K562 (cell line): ENCODE measurements around the gene CD44. TPM values are rescaled to one million over a fixed set of nuclear protein-coding genes. Genes with fewer than 3 reads are reported as not detected.

ENCODE experiments used
- ATAC-seq: fragments of 200-7000 bp; cut with Tn5 transposase; 3 replicates; pipeline ENCODE4 v1.9.1; 2020; ENCODE audit warnings: moderate library complexity
- BruUV-seq: library from RNA; stranded (reverse); fragments of 400-500 nt; replicated peaks from 2 replicates; lab custom pipeline; 2021; lab: Mats Ljungman, UMichigan
- CTCF ChIA-PET: fragments of 300-600 bp; formaldehyde crosslinking; extraction: SDS; loops from one replicate; lab custom pipeline; 2021; ENCODE audit warnings: low intra/inter-chr PET ratio; lab: Yijun Ruan, JAX
- POLR2A ChIA-PET: fragments of 300-600, 350-650 bp; sonication (Branson Sonifier 250); formaldehyde crosslinking; extraction: SDS; loops from one replicate; lab custom pipeline; 2021; ENCODE audit warnings: antibody characterized with exemption, inconsistent platforms; lab: Yijun Ruan, JAX
- DNase-seq, 4 experiments: peaks; one replicate each; pipeline versions ENCODE4 v3.0.0 to v3.0.0-alpha.2; 2011 to 2018; ENCODE audit warnings: low spot score in 3 of 4, mixed read lengths in 3 of 4; ENCODE audit errors: extremely low read depth in 1 of 4
- FAIRE-seq: peaks from 2 replicates; lab custom pipeline; 2011; peaks lifted over from hg19 to GRCh38; lab: Jason Lieb, UNC
- H2AFZ ChIP-seq: 2 replicates; pipeline ENCODE4 v1.6.0; 2011; ENCODE audit warnings: low read depth, low read length, control low read depth, inconsistent platforms
- H3K27ac ChIP-seq: fragments of 200-600 bp; 3 replicates; pipeline ENCODE4 v1.8.0; 2011; ENCODE audit warnings: low read depth, mild to moderate bottlenecking, control low read depth, inconsistent platforms, low read length, moderate library complexity, mixed read lengths; ENCODE audit errors: extremely low read depth
- H3K27me3 ChIP-seq, 2 experiments: fragments of 300-600 bp in 1 of 2; 2 replicates in 1 of 2; 3 replicates in 1 of 2; pipeline versions ENCODE4 v1.6.0 to v1.8.0; 2011; ENCODE audit warnings: inconsistent platforms in 2 of 2, low read length in 2 of 2, mild to moderate bottlenecking in 1 of 2, mixed read lengths in 1 of 2, moderate library complexity in 1 of 2; ENCODE audit not compliant: control insufficient read depth in 2 of 2, insufficient read depth in 2 of 2
- H3K36me3 ChIP-seq: fragments of 300-600 bp; 3 replicates; pipeline ENCODE4 v1.8.0; 2011; ENCODE audit warnings: mild to moderate bottlenecking, low read length, inconsistent platforms; ENCODE audit not compliant: control insufficient read depth, insufficient read depth
- H3K4me1 ChIP-seq, 2 experiments: fragments of 200-600 bp in 1 of 2; replicated peaks in 1 of 2; 2 replicates in 1 of 2; 3 replicates in 1 of 2; pipeline versions ENCODE4 v1.5.1 to v1.8.0; 2011; ENCODE audit warnings: inconsistent platforms in 2 of 2, low read length in 2 of 2, mild to moderate bottlenecking in 1 of 2, mixed read lengths in 1 of 2, moderate library complexity in 1 of 2; ENCODE audit not compliant: control insufficient read depth in 2 of 2, insufficient read depth in 2 of 2
- H3K4me2 ChIP-seq: 2 replicates; pipeline ENCODE4 v1.6.1; 2011; ENCODE audit warnings: low read length, control low read depth, inconsistent platforms, mixed read lengths; ENCODE audit not compliant: insufficient read depth
- H3K4me3 ChIP-seq: fragments of 200-600 bp; sonication (generic), shearing (Covaris generic); 2 replicates; pipeline ENCODE4 v1.5.1; 2016; ENCODE audit warnings: control low read depth, inconsistent platforms
- H3K79me2 ChIP-seq: fragments of 200-600 bp; 3 replicates; pipeline ENCODE4 v1.8.0; 2011; ENCODE audit warnings: low read length, inconsistent platforms; ENCODE audit not compliant: control insufficient read depth, insufficient read depth
- H3K9ac ChIP-seq, 2 experiments: 2 replicates each; pipeline versions ENCODE4 v1.6.0 to v1.6.1; 2011; ENCODE audit warnings: low read depth in 2 of 2, low read length in 2 of 2, control low read depth in 1 of 2, inconsistent platforms in 1 of 2, mild to moderate bottlenecking in 1 of 2, mixed read lengths in 1 of 2; ENCODE audit not compliant: insufficient read depth in 1 of 2
- H3K9me1 ChIP-seq: one replicate; pipeline ENCODE4 v1.6.0; 2011; ENCODE audit warnings: inconsistent platforms, mild to moderate bottlenecking, low read length, moderate library complexity; ENCODE audit not compliant: control insufficient read depth, insufficient read depth
- H3K9me3 ChIP-seq: replicated peaks from 2 replicates; pipeline ENCODE4 v1.5.1; 2011; ENCODE audit warnings: low read depth, low read length, inconsistent platforms; ENCODE audit not compliant: control insufficient read depth, insufficient read depth
- H4K20me1 ChIP-seq: replicated peaks from 2 replicates; pipeline ENCODE4 v1.6.1; 2011; ENCODE audit warnings: low read length, inconsistent platforms, mixed read lengths; ENCODE audit not compliant: control insufficient read depth, insufficient read depth
- ATF6 ChIP-seq: sonication (generic); formaldehyde crosslinking; IDR thresholded peaks from 2 replicates; pipeline ENCODE4 v1.4.0; 2020; ENCODE audit warnings: mild to moderate bottlenecking, missing genetic modification reagents
- EP300 ChIP-seq: IDR thresholded peaks from 2 replicates; pipeline ENCODE4 v1.6.1; 2012; ENCODE audit warnings: low read length, improper control_type of control experiment
- FOS ChIP-seq: IDR thresholded peaks from 3 replicates; pipeline ENCODE4 v1.6.1; 2011; ENCODE audit not compliant: insufficient read length; ENCODE audit errors: extremely low read depth
- IRF9 ChIP-seq: fragments of 450-650 bp; IDR thresholded peaks from 2 replicates; pipeline ENCODE4 v1.6.1; 2016; ENCODE audit warnings: missing biosample characterization, missing genetic modification characterization
- KLF10 ChIP-seq: fragments of 250-450 bp; sonication (Bioruptor Pico); IDR thresholded peaks from 2 replicates; pipeline ENCODE4 v1.6.1; 2021; ENCODE audit warnings: matching md5 sums
- LEF1 ChIP-seq: fragments of 450-650 bp; IDR thresholded peaks from 2 replicates; pipeline ENCODE4 v1.6.1; 2016; ENCODE audit warnings: mild to moderate bottlenecking
- NCOA4 ChIP-seq: fragments of 450-650 bp; IDR thresholded peaks from 2 replicates; pipeline ENCODE4 v1.6.1; 2018; ENCODE audit warnings: mild to moderate bottlenecking; ENCODE audit not compliant: partially characterized antibody
- PCBP2 ChIP-seq: fragments of 200-400 bp; formaldehyde crosslinking; IDR thresholded peaks from 2 replicates; pipeline ENCODE4 v1.6.1; 2018; ENCODE audit warnings: low read length, low read depth, mild to moderate bottlenecking, moderate library complexity; ENCODE audit not compliant: poor library complexity, severe bottlenecking
- POLR2A ChIP-seq: fragments of 450-650 bp; conservative IDR thresholded peaks from 2 replicates; pipeline ENCODE4 v1.6.1; 2016
- RBM39 ChIP-seq: fragments of 200-400 bp; formaldehyde crosslinking; optimal IDR thresholded peaks from 2 replicates; pipeline ENCODE3; 2018; ENCODE audit warnings: low read depth, low read length
- XRCC4 ChIP-seq: IDR thresholded peaks from one replicate; pipeline ENCODE4 v1.6.1; 2011; ENCODE audit not compliant: insufficient read depth, insufficient read length; ENCODE audit errors: extremely low read depth
- ZBTB7A ChIP-seq: IDR thresholded peaks from 2 replicates; pipeline ENCODE4 v1.6.1; 2011; ENCODE audit warnings: low read depth, mild to moderate bottlenecking, low read length, moderate library complexity, borderline replicate concordance; ENCODE audit not compliant: control insufficient read depth
- ZMIZ1 ChIP-seq, 2 experiments: fragments of 150-350 bp in 1 of 2; IDR thresholded peaks; 2 replicates each; pipeline ENCODE4 v1.6.1; 2012 to 2016; ENCODE audit warnings: low read depth in 2 of 2, low read length in 2 of 2, mild to moderate bottlenecking in 1 of 2, moderate library complexity in 1 of 2
- ZNF124 ChIP-seq: sonication (generic); formaldehyde crosslinking; IDR thresholded peaks from 2 replicates; pipeline ENCODE4 v1.8.1; 2022; ENCODE audit warnings: missing genetic modification reagents
- WGBS: fragments of 100-300 bp; shearing (Covaris generic); methylation state at CpG from one replicate; pipeline ENCODE4 v1.1.6; 2016; ENCODE audit warnings: low coverage, mixed read lengths; ENCODE audit not compliant: insufficient coverage; ENCODE audit errors: missing lambda C conversion rate; 5-methylcytosine and 5-hydroxymethylcytosine counted together
- in situ Hi-C: fragments of 300-500 bp; cut with MboI; formaldehyde crosslinking; loops from 4 replicates; pipeline ENCODE4 v1.15.0; 2018; ENCODE audit warnings: inconsistent platforms, mixed read lengths
- intact Hi-C: fragments of 100-400 bp; cut with micrococcal nuclease; formaldehyde crosslinking; loops from 2 replicates; pipeline ENCODE4 v1.14.2; 2022
- polyA plus RNA-seq, 8 experiments: library from polyadenylated mRNA; depleted of rRNA in 4 of 8; stranded (reverse) in 5 of 8; unstranded in 3 of 8; fragments of >200 nt; fragmentation: Nextera tagmentation in 2 of 8; fragmentation: Illumina TruSeq in 1 of 8; extraction: Ambion mirVana in 2 of 8; extraction: Trizol in 1 of 8; gene quantifications; 2 replicates each; pipeline versions ENCODE4 v1.2.1 to v1.2.3, GENCODE V29; 2011 to 2014; ENCODE audit warnings: inconsistent platforms in 1 of 8, missing spikeins in 1 of 8
- total RNA-seq, 7 experiments: library from RNA; depleted of rRNA in 6 of 7; stranded (reverse); fragments of >200 nt in 6 of 7; fragmentation: Illumina TruSeq in 2 of 7; extraction: Trizol in 2 of 7; gene quantifications; 2 replicates each; pipeline versions ENCODE4 v1.2.1 to v1.2.3, GENCODE V29; 2011 to 2021; ENCODE audit warnings: low replicate concordance in 1 of 7

CD44 gene
- total and polyA plus RNA-seq, 9 of the 15 experiments (the other 6 are each of a cell fraction or from before 2014, with no cell fraction given): 1.2 to 13.9 (median 3.0) TPM

GRCh38 chr11:35233518-35233917 is 94.5 kb downstream of the CD44 start (continued):
- TF ChIP-seq KLF10 (no peak), ZNF124 (CRISPR knock-in tag) (no peak), ZBTB7A (no peak), NCOA4 (no peak), POLR2A (no peak), PCBP2 (no peak)

GRCh38 chr11:35234460-35235156 is 95.6 kb downstream of the CD44 start:
- Histone ChIP-seq H3K27me3 (no peaks in the 10 kb centered on the region; a peak in 1 of 5 replicates), H2AFZ (no peak overlapping the region), H3K79me2 (no peaks in the 10 kb centered on the region), H3K4me1 (no peaks in the 10 kb centered on the region; a peak in 1 of 5 replicates), H3K4me3 (no peak overlapping the region), H3K36me3 (no peaks in the 10 kb centered on the region), H3K9me3 (no peaks in the 10 kb centered on the region), H3K9ac (no peak overlapping the region), H3K4me2 (no peak overlapping the region), H3K27ac (no peak overlapping the region), H3K9me1 (no peaks in the 10 kb centered on the region), H4K20me1 (no peaks in the 10 kb centered on the region)
- no peak for FAIRE-seq
- BruUV-seq: no TSS peak
- ChIA-PET CTCF (no interaction called here), POLR2A (no interaction called here)
- intact Hi-C loops: no loop called here
- ATAC-seq: no peak
- 1% methylated on average over 3 of the region's 3 CpGs for WGBS
- DNase-seq: no peak
- in situ Hi-C loops: loop anchor here (5.0 to 25.0 kb wide), 2 partner anchors 237 to 297 kb away; no protein-coding TSS in a partner anchor
- no peak for TF ChIP-seq ATF6 (CRISPR knock-in tag)
- TF ChIP-seq RBM39: no peak
- no peak for TF ChIP-seq LEF1
- no peak for TF ChIP-seq FOS
- no peak for TF ChIP-seq XRCC4
- no peak for TF ChIP-seq ZMIZ1 (IDR thresholded peaks at IDR 0.05; ENCODE audit: low read depth in 2 of 2, low read length in 2 of 2)
- no peak for TF ChIP-seq EP300
- TF ChIP-seq IRF9 (tag): no peak
